Fibroblast of lung (primary cell): ENCODE results near the gene UHRF1. TPM values are rescaled to one million over a fixed set of nuclear protein-coding genes. Genes with fewer than 3 reads are reported as not detected.

Experiments used
- DNase-seq, 2 donors: peaks; one replicate each; pipeline versions ENCODE4 v3.0.0 to v3.0.0-alpha.2; 2010; ENCODE audit warnings: low read depth in 2 of 2
- H2AFZ ChIP-seq: 2 replicates; pipeline ENCODE4 v1.5.1; 2012; ENCODE audit warnings: low read length, control low read depth, inconsistent platforms
- H3K27ac ChIP-seq: 2 replicates; pipeline ENCODE4 v1.5.1; 2011; ENCODE audit warnings: low read length, control low read depth; ENCODE audit not compliant: insufficient read depth
- H3K27me3 ChIP-seq: 2 replicates; pipeline ENCODE4 v1.5.1; 2011; ENCODE audit warnings: mild to moderate bottlenecking, low read length; ENCODE audit not compliant: control insufficient read depth, insufficient read depth
- H3K36me3 ChIP-seq: 2 replicates; pipeline ENCODE4 v1.5.1; 2011; ENCODE audit warnings: low read length; ENCODE audit not compliant: control insufficient read depth, insufficient read depth
- H3K4me1 ChIP-seq: 2 replicates; pipeline ENCODE4 v1.5.1; 2011; ENCODE audit warnings: low read length; ENCODE audit not compliant: control insufficient read depth, insufficient read depth; ENCODE audit errors: extremely low read depth
- H3K4me2 ChIP-seq: 2 replicates; pipeline ENCODE4 v1.5.1; 2011; ENCODE audit warnings: low read length, control low read depth; ENCODE audit not compliant: insufficient read depth; ENCODE audit errors: extremely low read depth
- H3K4me3 ChIP-seq, 4 experiments: fragments of 200-600 bp in 1 of 4; sonication (generic) in 1 of 4; replicated peaks in 1 of 4; 2 replicates each; pipeline ENCODE4 v1.5.1; 2011 to 2016; ENCODE audit warnings: low read length in 4 of 4, low read depth in 3 of 4, mild to moderate bottlenecking in 3 of 4, control low read depth in 2 of 4, inconsistent platforms in 1 of 4, mixed read lengths in 1 of 4; ENCODE audit not compliant: insufficient read depth in 1 of 4; ENCODE audit errors: control extremely low read depth in 1 of 4
- H3K79me2 ChIP-seq: 2 replicates; pipeline ENCODE4 v1.5.1; 2012; ENCODE audit warnings: mild to moderate bottlenecking, low read length, inconsistent platforms; ENCODE audit not compliant: control insufficient read depth, insufficient read depth
- H3K9ac ChIP-seq: 2 replicates; pipeline ENCODE4 v1.5.1; 2011; ENCODE audit warnings: mild to moderate bottlenecking, low read length, control low read depth; ENCODE audit not compliant: insufficient read depth
- H3K9me3 ChIP-seq: 2 replicates; pipeline ENCODE4 v1.5.1; 2012; ENCODE audit warnings: low read depth, low read length; ENCODE audit not compliant: control insufficient read depth, insufficient read depth
- H4K20me1 ChIP-seq: 2 replicates; pipeline ENCODE4 v1.5.1; 2011; ENCODE audit warnings: low read length; ENCODE audit not compliant: control insufficient read depth, insufficient read depth; ENCODE audit errors: extremely low read depth
- CTCF ChIP-seq, 2 donors: IDR thresholded peaks in 1 of 2; conservative IDR thresholded peaks in 1 of 2; 1 replicate in 1 of 2; 2 replicates in 1 of 2; pipeline ENCODE4 v1.5.1; 2011 to 2012; ENCODE audit warnings: low read length in 2 of 2, control low read depth in 1 of 2, inconsistent platforms in 1 of 2, low read depth in 1 of 2, mild to moderate bottlenecking in 1 of 2
- EZH2 ChIP-seq: IDR thresholded peaks from 2 replicates; pipeline ENCODE4 v1.5.1; 2012; ENCODE audit warnings: low read length, control low read depth, mild to moderate bottlenecking; ENCODE audit errors: missing control alignments
- polyA plus RNA-seq, 2 donors: library from polyadenylated mRNA; depleted of rRNA in 1 of 2; stranded (reverse) in 1 of 2; unstranded in 1 of 2; fragments of >200 nt; gene quantifications; 2 replicates each; pipeline ENCODE4 v1.2.1, GENCODE V29; 2011 to 2012; ENCODE audit warnings: missing spikeins in 1 of 2
- total RNA-seq: library from RNA; depleted of rRNA; stranded (reverse); fragments of >200 nt; gene quantifications from 2 replicates; pipeline ENCODE4 v1.2.1, GENCODE V29; 2014

Gene UHRF1
- total and polyA plus RNA-seq, 2 donors (not counting 1 experiment from before 2014, with no cell fraction given) = 11.6 to 15.0 TPM

GRCh38 chr19:4997297-4997696 is 88.0 kb downstream of the UHRF1 start:
- H3K9me3 ChIP-seq = no peaks in the 10 kb centered on the region
- H3K27me3 ChIP-seq = no peaks in the 10 kb centered on the region
- no peak overlapping the region for H3K9ac ChIP-seq
- H4K20me1 ChIP-seq = no peaks in the 10 kb centered on the region
- no peak overlapping the region for H3K4me3 ChIP-seq
- no peaks in the 10 kb centered on the region for H3K36me3 ChIP-seq
- no peak overlapping the region for H2AFZ ChIP-seq
- H3K27ac ChIP-seq = no peak overlapping the region
- no peaks in the 10 kb centered on the region for H3K4me1 ChIP-seq
- peaks cover 8% of the 10 kb centered on the region for H3K79me2 ChIP-seq
- TF ChIP-seq EZH2 (no peak), CTCF (conservative IDR thresholded peaks at IDR 0.05 in 1 of 2, IDR thresholded peaks at IDR 0.05 in 1 of 2; ENCODE audit: low read depth in 1 of 2, low read length in 2 of 2) (no peak)
- DNase-seq = no peak
- H3K4me2 ChIP-seq = no peak overlapping the region

- no peaks in the 10 kb centered on the region for H4K20me1 ChIP-seq
- no peak for DNase-seq
- peaks cover 28% of the 10 kb centered on the region for H3K79me2 ChIP-seq
These were observed 90.9 kb downstream of the UHRF1 start for GRCh38 chr19:5000120-5000611.

GRCh38 chr19:5001615-5002014 is 92.3 kb downstream of the UHRF1 start:
- peak; percentile 57 to 63 for DNase-seq
- H3K4me2 ChIP-seq = no peak overlapping the region
- H3K79me2 ChIP-seq = peaks cover 36% of the 10 kb centered on the region
- no peaks in the 10 kb centered on the region for H3K27me3 ChIP-seq
- no peak overlapping the region for H3K9ac ChIP-seq
- TF ChIP-seq CTCF (conservative IDR thresholded peaks at IDR 0.05 in 1 of 2, IDR thresholded peaks at IDR 0.05 in 1 of 2; ENCODE audit: low read depth in 1 of 2, low read length in 2 of 2) (peak; percentile 74 to 83), EZH2 (no peak)
- peak overlapping the region; percentile 9 for H3K27ac ChIP-seq
- H3K36me3 ChIP-seq = no peaks in the 10 kb centered on the region
- H3K4me1 ChIP-seq = no peaks in the 10 kb centered on the region
- H3K9me3 ChIP-seq = no peaks in the 10 kb centered on the region
- H3K4me3 ChIP-seq = no peak overlapping the region
- H2AFZ ChIP-seq = no peak overlapping the region
- no peaks in the 10 kb centered on the region for H4K20me1 ChIP-seq

More at GRCh38 chr19:5000120-5000611, 90.9 kb downstream of the UHRF1 start:
- H3K27me3 ChIP-seq = no peaks in the 10 kb centered on the region
- no peaks in the 10 kb centered on the region for H3K36me3 ChIP-seq
- H3K4me2 ChIP-seq = no peak overlapping the region
- H3K4me1 ChIP-seq = no peaks in the 10 kb centered on the region
- H3K27ac ChIP-seq = no peak overlapping the region
- no peak overlapping the region for H2AFZ ChIP-seq
- TF ChIP-seq CTCF (conservative IDR thresholded peaks at IDR 0.05 in 1 of 2, IDR thresholded peaks at IDR 0.05 in 1 of 2; ENCODE audit: low read depth in 1 of 2, low read length in 2 of 2) (no peak), EZH2 (no peak)
- H3K9ac ChIP-seq = no peak overlapping the region
- H3K4me3 ChIP-seq = no peak overlapping the region
- no peaks in the 10 kb centered on the region for H3K9me3 ChIP-seq
